ENCODE results near the gene DCTN1. TPM values are rescaled to one million over a fixed set of nuclear protein-coding genes. Genes with fewer than 3 reads are reported as not detected.

DCTN1 gene
- total RNA-seq (2022): 132 and 139 TPM in 2 replicates
- percentile 77 among the genes with signal in this experiment for Bru-seq, nascent RNA
- percentile 79 among the genes with signal in this experiment for BruChase-seq, experiment 1, labeled RNA remaining after a 2-hour chase
- BruChase-seq, experiment 2, labeled RNA remaining after a 6-hour chase: percentile 85 among the genes with signal in this experiment
- long read RNA-seq, full-length matches to known transcripts: 127 of 260 reads
- long read RNA-seq, partial matches to known transcripts: 102 of 260 reads
- long read RNA-seq, other reads (novel, unspliced or antisense): 31 of 260 reads

- H3K36me3 ChIP-seq (ENCODE audit: control insufficient read depth, insufficient read depth, low read length): peaks cover 2% of the 10 kb centered on the region
- H3K4me1 Mint-ChIP-seq (ENCODE audit: low read depth, unreplicated experiment): no peaks in the 10 kb centered on the region
- ChIA-PET CTCF (interaction anchor here (1.3 kb wide), 1 partner anchor 12 kb away, joined by 4 read pairs; no protein-coding TSS in a partner anchor), POLR2A (no interaction called here)
- no peaks in the 10 kb centered on the region for H3K27me3 ChIP-seq (replicated peaks; ENCODE audit: control insufficient read depth, insufficient read depth, low read length)
- no peak for DNase-seq
- H3K9me3 ChIP-seq: no peaks in the 10 kb centered on the region
- H3K4me1 ChIP-seq: peaks cover 4% of the 10 kb centered on the region; the same call in 1 of the 2 replicates
- H3K4me3 ChIP-seq (ENCODE audit: low read depth, low read length): no peak within 1 kb of the TSS
- no TSS peak for BruUV-seq (replicated peaks)
- H3K27ac Mint-ChIP-seq (ENCODE audit: unreplicated experiment): no peak within 1 kb of the TSS
- peaks cover 26% of the 10 kb centered on the region for H3K36me3 Mint-ChIP-seq (ENCODE audit: insufficient read depth, unreplicated experiment)
- no peaks in the 10 kb centered on the region for H3K27me3 Mint-ChIP-seq (ENCODE audit: insufficient read depth, unreplicated experiment)
- intact Hi-C loops (cut with micrococcal nuclease; ENCODE audit: unreplicated experiment): no loop called here
- TF ChIP-seq CTCF (IDR thresholded peaks at IDR 0.05; ENCODE audit: insufficient read depth in 1 of 2, low read depth in 1 of 2, low read length in 1 of 2, severe bottlenecking in 1 of 2, unreplicated experiment in 1 of 2): no peak
- H3K4me3 Mint-ChIP-seq (ENCODE audit: unreplicated experiment): no peak within 1 kb of the TSS
- no peaks in the 10 kb centered on the region for H3K9me3 Mint-ChIP-seq (ENCODE audit: unreplicated experiment)
These were observed at the start of gene DCTN1 for GRCh38 chr2:74379851-74380789. Gene DCTN1, minus strand, starts transcription at chr2:74380311. Its CDS starts 274 bp downstream, at chr2:74380037.

- POLR2A ChIA-PET: no interaction called here
- DNase-seq: no peak
- no peak for TF ChIP-seq CTCF (IDR thresholded peaks at IDR 0.05; ENCODE audit: insufficient read depth in 1 of 2, low read depth in 1 of 2, low read length in 1 of 2, severe bottlenecking in 1 of 2, unreplicated experiment in 1 of 2)
- intact Hi-C loops (cut with micrococcal nuclease; ENCODE audit: unreplicated experiment): no loop called here
- peaks cover 86% of the 10 kb centered on the region for H3K36me3 Mint-ChIP-seq (ENCODE audit: insufficient read depth, unreplicated experiment)
- H3K9me3 Mint-ChIP-seq (ENCODE audit: unreplicated experiment): no peaks in the 10 kb centered on the region
- CTCF ChIA-PET: interaction anchor here (1.6 kb wide), 1 partner anchor 37 kb away, joined by 5 read pairs; no protein-coding TSS in a partner anchor
- H3K4me3 Mint-ChIP-seq (ENCODE audit: unreplicated experiment): no peak overlapping the region
- no peaks in the 10 kb centered on the region for H3K4me1 Mint-ChIP-seq (ENCODE audit: low read depth, unreplicated experiment)
- no TSS peak for BruUV-seq (replicated peaks)
- Histone ChIP-seq H3K27me3 (replicated peaks; ENCODE audit: control insufficient read depth, insufficient read depth, low read length) (no peaks in the 10 kb centered on the region), H3K4me1 (no peaks in the 10 kb centered on the region), H3K4me3 (ENCODE audit: low read depth, low read length) (no peak overlapping the region), H3K9me3 (no peaks in the 10 kb centered on the region), H3K36me3 (ENCODE audit: control insufficient read depth, insufficient read depth, low read length) (peaks cover 6% of the 10 kb centered on the region)
- H3K27me3 Mint-ChIP-seq (ENCODE audit: insufficient read depth, unreplicated experiment): no peaks in the 10 kb centered on the region
- no peak overlapping the region for H3K27ac Mint-ChIP-seq (ENCODE audit: unreplicated experiment)
These were observed 48.6 kb upstream of the DCTN1 start for GRCh38 chr2:74428675-74429074.

GRCh38 chr2:74427551-74427950, 47.4 kb upstream of the DCTN1 start:
- TF ChIP-seq CTCF (IDR thresholded peaks at IDR 0.05; ENCODE audit: insufficient read depth in 1 of 2, low read depth in 1 of 2, low read length in 1 of 2, severe bottlenecking in 1 of 2, unreplicated experiment in 1 of 2): no peak
- H3K9me3 Mint-ChIP-seq (ENCODE audit: unreplicated experiment): no peaks in the 10 kb centered on the region
- peaks cover 92% of the 10 kb centered on the region for H3K36me3 Mint-ChIP-seq (ENCODE audit: insufficient read depth, unreplicated experiment)
- BruUV-seq (replicated peaks): no TSS peak
- Histone ChIP-seq H3K36me3 (ENCODE audit: control insufficient read depth, insufficient read depth, low read length) (peaks cover 6% of the 10 kb centered on the region), H3K4me1 (no peaks in the 10 kb centered on the region), H3K9me3 (no peaks in the 10 kb centered on the region), H3K27me3 (replicated peaks; ENCODE audit: control insufficient read depth, insufficient read depth, low read length) (no peaks in the 10 kb centered on the region), H3K4me3 (ENCODE audit: low read depth, low read length) (no peak overlapping the region)
- H3K4me1 Mint-ChIP-seq (ENCODE audit: low read depth, unreplicated experiment): peaks cover 7% of the 10 kb centered on the region
- H3K27ac Mint-ChIP-seq (ENCODE audit: unreplicated experiment): peak overlapping the region; percentile 11
- no peak for DNase-seq
- intact Hi-C loops (cut with micrococcal nuclease; ENCODE audit: unreplicated experiment): no loop called here
- ChIA-PET POLR2A (no interaction called here), CTCF (no interaction called here)
- no peak overlapping the region for H3K4me3 Mint-ChIP-seq (ENCODE audit: unreplicated experiment)
- H3K27me3 Mint-ChIP-seq (ENCODE audit: insufficient read depth, unreplicated experiment): no peaks in the 10 kb centered on the region

Data from Caco-2 (cell line).